Esophagus muscularis mucosa (tissue), 4 donors: ENCODE measurements around the gene ANO10. TPM values are rescaled to one million over a fixed set of nuclear protein-coding genes. Genes with fewer than 3 reads are reported as not detected.

Source experiments
- DNase-seq: peaks from one replicate; pipeline ENCODE4 v3.0.0-alpha.2; 2017; ENCODE audit errors: extremely low spot score
- H3K27ac ChIP-seq, 4 donors: fragments of 200-600 bp; sonication (generic); replicated peaks in 1 of 4; 1 replicate in 3 of 4; 2 replicates in 1 of 4; pipeline ENCODE4 v1.5.1; 2016 to 2019; ENCODE audit warnings: mild to moderate bottlenecking in 1 of 4
- H3K27me3 ChIP-seq, 4 donors: fragments of 200-600 bp; sonication (generic); one replicate each; pipeline versions ENCODE4 v1.5.1 to v1.6.0; 2016 to 2019
- H3K36me3 ChIP-seq, 4 donors: fragments of 200-600 bp; sonication (generic); one replicate each; pipeline ENCODE4 v1.5.1; 2016 to 2019
- H3K4me1 ChIP-seq, 4 donors: fragments of 200-600 bp; sonication (generic); one replicate each; pipeline ENCODE4 v1.5.1; 2016 to 2019
- H3K4me3 ChIP-seq, 4 donors: fragments of 200-600 bp; sonication (generic); 1 replicate in 2 of 4; 2 replicates in 2 of 4; pipeline ENCODE4 v1.5.1; 2016 to 2019; ENCODE audit warnings: mild to moderate bottlenecking in 4 of 4, moderate library complexity in 1 of 4
- H3K9me3 ChIP-seq, 4 donors: fragments of 200-600 bp; sonication (generic); 1 replicate in 3 of 4; 2 replicates in 1 of 4; pipeline ENCODE4 v1.5.1; 2016 to 2019
- CTCF ChIP-seq, 3 experiments: fragments of 200-600 bp in 2 of 3; fragments of 450-650 bp in 1 of 3; sonication (generic) in 2 of 3; IDR thresholded peaks; one replicate each; pipeline ENCODE4 v1.5.1; 2017 to 2019; ENCODE audit warnings: antibody characterized with exemption in 3 of 3, mild to moderate bottlenecking in 2 of 3, moderate library complexity in 1 of 3
- EP300 ChIP-seq: sonication (generic); formaldehyde crosslinking; IDR thresholded peaks from one replicate; pipeline ENCODE4 v1.6.1; 2017; ENCODE audit warnings: antibody characterized with exemption
- POLR2A ChIP-seq: fragments of 450-650 bp; IDR thresholded peaks from one replicate; pipeline ENCODE4 v1.6.1; 2017; ENCODE audit warnings: antibody characterized with exemption, moderate library complexity, mild to moderate bottlenecking, low read depth
- POLR2AphosphoS5 ChIP-seq, 2 donors: sonication (generic); formaldehyde crosslinking; IDR thresholded peaks; one replicate each; pipeline ENCODE4 v1.6.1; 2017; ENCODE audit warnings: antibody characterized with exemption in 2 of 2
- WGBS: methylation state at CpG from one replicate; pipeline ENCODE4 v1.1.5; 2018; 5-methylcytosine and 5-hydroxymethylcytosine counted together
- intact Hi-C: fragments of 100-400 bp; cut with DNase I; formaldehyde crosslinking; loops from one replicate; pipeline ENCODE4 v1.15.1; 2023
- total RNA-seq, 4 donors: library from RNA; depleted of rRNA; stranded (reverse); fragments of >200 nt; gene quantifications; one replicate each; pipeline versions ENCODE4 v1.1.0 to v1.2.1, GENCODE V29; 2016

ANO10 gene
- total RNA-seq, 4 donors from 2014 or later, result 19.2 to 26.2 (median 24.0) TPM

GRCh38 chr3:43515208-43515917 is 106.4 kb downstream of the ANO10 start:
- peaks cover 0 to 5% (median 0%) of the 10 kb centered on the region in 4 donors for H3K36me3 ChIP-seq
- no peak overlapping the region for H3K4me3 ChIP-seq
- H3K4me1 ChIP-seq, result peaks cover 0 to 10% (median 8%) of the 10 kb centered on the region in 4 donors
- peaks cover 0 to 8% (median 7%) of the 10 kb centered on the region in 4 donors for H3K9me3 ChIP-seq
- TF ChIP-seq POLR2AphosphoS5 (IDR thresholded peaks at IDR 0.05), result no peak
- no peak overlapping the region for H3K27ac ChIP-seq
- DNase-seq, result no peak
- WGBS, result 96% methylated on average over 2 of the region's 2 CpGs
- intact Hi-C loops, result no loop called here
- H3K27me3 ChIP-seq, result no peaks in the 10 kb centered on the region

GRCh38 chr3:43512754-43513404 is 108.9 kb downstream of the ANO10 start:
- H3K4me1 ChIP-seq, result peaks cover 0 to 10% (median 8%) of the 10 kb centered on the region in 4 donors
- no peak overlapping the region for H3K4me3 ChIP-seq
- H3K36me3 ChIP-seq, result peaks cover 0 to 5% (median 0%) of the 10 kb centered on the region in 4 donors
- intact Hi-C loops, result no loop called here
- H3K9me3 ChIP-seq, result no peaks in the 10 kb centered on the region
- no peaks in the 10 kb centered on the region for H3K27me3 ChIP-seq
- 91% methylated on average over 5 of the region's 5 CpGs for WGBS
- TF ChIP-seq CTCF (IDR thresholded peaks at IDR 0.05) (no peak), POLR2A (no peak), EP300 (no peak), POLR2AphosphoS5 (IDR thresholded peaks at IDR 0.05) (no peak)
- H3K27ac ChIP-seq, result no peak overlapping the region
- DNase-seq, result no peak

- Histone ChIP-seq H3K27ac (no peak overlapping the region), H3K27me3 (no peaks in the 10 kb centered on the region), H3K36me3 (no peaks in the 10 kb centered on the region), H3K4me3 (no peak overlapping the region), H3K4me1 (peaks cover 0 to 19% (median 16%) of the 10 kb centered on the region in 4 donors), H3K9me3 (no peaks in the 10 kb centered on the region)
- intact Hi-C loops, result loop anchor here (10.0 kb wide), 3 partner anchors 222 to 542 kb away; partner anchors contain the start of gene SNRK
- TF ChIP-seq POLR2AphosphoS5 (IDR thresholded peaks at IDR 0.05) (no peak), EP300 (no peak), POLR2A (no peak), CTCF (IDR thresholded peaks at IDR 0.05) (no peak)
- no peak for DNase-seq
- WGBS, result 65% methylated on average over 4 of the region's 4 CpGs
These were observed 115.2 kb downstream of the ANO10 start for GRCh38 chr3:43506644-43507043.

- H3K4me1 ChIP-seq, result peaks cover 0 to 14% (median 9%) of the 10 kb centered on the region in 4 donors
- TF ChIP-seq POLR2A, result no peak
- TF ChIP-seq CTCF (IDR thresholded peaks at IDR 0.05), result no peak
- no peak for TF ChIP-seq POLR2AphosphoS5 (IDR thresholded peaks at IDR 0.05)
- TF ChIP-seq EP300, result no peak
- no peaks in the 10 kb centered on the region for H3K27me3 ChIP-seq
- H3K36me3 ChIP-seq, result no peaks in the 10 kb centered on the region
- H3K9me3 ChIP-seq, result no peaks in the 10 kb centered on the region
- no peak overlapping the region for H3K4me3 ChIP-seq
- DNase-seq, result no peak
- intact Hi-C loops, result loop anchor here (10.0 kb wide), 3 partner anchors 221 to 541 kb away; partner anchors contain the start of gene SNRK
- 27% methylated on average over 3 of the region's 3 CpGs for WGBS
- no peak overlapping the region for H3K27ac ChIP-seq
These were observed 116.5 kb downstream of the ANO10 start for GRCh38 chr3:43505351-43505750.

GRCh38 chr3:43503067-43503728 is 118.6 kb downstream of the ANO10 start:
- Histone ChIP-seq H3K27me3 (no peaks in the 10 kb centered on the region), H3K27ac (peak overlapping the region in 3 of 4 donors; percentile 22 to 26 (median 24)), H3K9me3 (no peaks in the 10 kb centered on the region), H3K4me1 (peaks cover 0 to 19% (median 10%) of the 10 kb centered on the region in 4 donors), H3K36me3 (no peaks in the 10 kb centered on the region), H3K4me3 (no peak overlapping the region)
- TF ChIP-seq POLR2A, result no peak
- TF ChIP-seq CTCF (IDR thresholded peaks at IDR 0.05), result peak; percentile 51 to 58 (median 53)
- intact Hi-C loops, result loop anchor here (2.0 to 10.0 kb wide), 4 partner anchors 218 to 538 kb away; partner anchors contain the start of gene SNRK
- DNase-seq, result no peak
- WGBS, result 18% methylated on average over 2 of the region's 2 CpGs
